CD4-positive, alpha-beta T cell (primary cell): ENCODE results near the gene NFKB1. TPM values are rescaled to one million over a fixed set of nuclear protein-coding genes. Genes with fewer than 3 reads are reported as not detected.

Source experiments
- ATAC-seq: fragments of 200-7000 bp; cut with Tn5 transposase; one replicate; pipeline ENCODE4 v1.10.0; 2022; ENCODE audit warnings: mild to moderate bottlenecking; ENCODE audit not compliant: poor library complexity
- CTCF ChIA-PET: fragments of 350-600 bp; sonication (Branson Sonifier 250); formaldehyde crosslinking; loops from one replicate; lab custom pipeline; 2021; ENCODE audit warnings: antibody characterized with exemption, inconsistent platforms; lab: Charles Lee
- POLR2A ChIA-PET: fragments of 350-600 bp; sonication (Branson Sonifier 250); formaldehyde crosslinking; loops from one replicate; lab custom pipeline; 2021; ENCODE audit warnings: antibody characterized with exemption, inconsistent platforms; lab: Charles Lee
- DNase-seq, 14 experiments: peaks; one replicate each; pipeline ENCODE4 v3.0.0-alpha.2; 2013 to 2020; ENCODE audit warnings: mixed read lengths in 2 of 14
- H3K27ac ChIP-seq, 2 donors: one replicate each; pipeline versions ENCODE4 v1.5.1 to v1.7.0; 2013; ENCODE audit warnings: low read length in 2 of 2, low read depth in 1 of 2, mild to moderate bottlenecking in 1 of 2
- H3K27me3 ChIP-seq, 2 experiments: 1 replicate in 1 of 2; 2 replicates in 1 of 2; pipeline versions ENCODE4 v1.6.1 to v1.7.0; 2013; ENCODE audit warnings: low read length in 2 of 2, control low read depth in 1 of 2, mild to moderate bottlenecking in 1 of 2, moderate library complexity in 1 of 2; ENCODE audit not compliant: insufficient read depth in 2 of 2, control insufficient read depth in 1 of 2
- H3K36me3 ChIP-seq: one replicate; pipeline ENCODE4 v1.6.1; 2013; ENCODE audit warnings: low read length, control low read depth; ENCODE audit not compliant: insufficient read depth
- H3K4me1 ChIP-seq: one replicate; pipeline ENCODE4 v1.6.1; 2013; ENCODE audit warnings: low read length, control low read depth; ENCODE audit not compliant: insufficient read depth
- H3K4me3 ChIP-seq: one replicate; pipeline ENCODE4 v1.5.1; 2013; ENCODE audit warnings: mild to moderate bottlenecking, low read length, moderate library complexity
- H3K9me3 ChIP-seq, 2 experiments: 1 replicate in 1 of 2; 2 replicates in 1 of 2; pipeline versions ENCODE4 v1.6.1 to v1.7.0; 2013; ENCODE audit warnings: low read length in 2 of 2, mild to moderate bottlenecking in 2 of 2, control low read depth in 1 of 2, moderate library complexity in 1 of 2; ENCODE audit not compliant: control insufficient read depth in 1 of 2, insufficient read depth in 1 of 2
- H3K27ac Mint-ChIP-seq: one replicate; pipeline ENCODE4 v1.8.0; 2020; ENCODE audit warnings: mixed read lengths
- H3K27me3 Mint-ChIP-seq: one replicate; pipeline ENCODE4 v1.8.0; 2021; ENCODE audit warnings: mixed read lengths
- H3K36me3 Mint-ChIP-seq: one replicate; pipeline ENCODE4 v1.8.0; 2021; ENCODE audit warnings: low read depth, mixed read lengths
- H3K4me1 Mint-ChIP-seq: one replicate; pipeline ENCODE4 v1.8.0; 2021; ENCODE audit warnings: low read depth, mixed read lengths
- H3K4me3 Mint-ChIP-seq: one replicate; pipeline ENCODE4 v1.8.0; 2020; ENCODE audit warnings: mild to moderate bottlenecking, mixed read lengths
- H3K9me3 Mint-ChIP-seq: one replicate; pipeline ENCODE4 v1.8.0; 2020; ENCODE audit warnings: mixed read lengths
- intact Hi-C, 2 experiments: fragments of 100-400 bp; cut with DNase I in 1 of 2; cut with micrococcal nuclease in 1 of 2; formaldehyde crosslinking; loops; one replicate each; pipeline versions ENCODE4 v1.15.1 to v1.9.0; 2023 to 2025; cut with DNase I, micrococcal nuclease
- total RNA-seq, 174 experiments: library from RNA in 2 of 174; stranded (reverse) in 2 of 174; gene quantifications; one replicate each; pipeline ENCODE4 v1.2.3 and lab custom pipeline; 2021 to 2026
- TF ChIP-seq, protein P1 (sequence below): fragments of 200-600 bp; IDR thresholded peaks from one replicate; pipeline ENCODE4 v1.8.0; 2022; ENCODE audit warnings: antibody characterized with exemption, mild to moderate bottlenecking

NFKB1 gene
- total RNA-seq, 2 experiments from 2014 or later = 134 TPM

DNA sequence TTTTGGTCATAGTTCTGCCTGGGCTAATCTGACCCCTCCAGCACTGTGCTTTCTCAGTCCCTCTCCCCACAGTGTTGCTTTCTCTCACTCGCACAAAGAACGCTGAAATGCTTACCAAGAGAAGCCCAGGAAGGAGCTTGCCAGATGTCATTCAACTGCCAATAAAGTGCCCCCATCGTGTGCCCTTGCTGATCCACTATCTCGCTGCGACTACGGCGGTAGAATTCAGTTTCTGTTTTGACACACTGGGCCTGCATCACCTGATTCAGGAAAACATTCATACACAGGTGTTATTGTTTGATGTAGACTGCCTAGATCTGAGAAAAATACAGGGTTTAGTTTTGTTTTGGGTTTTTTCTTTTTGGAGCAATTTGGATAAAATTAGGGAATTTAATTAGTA, 138.4 kb downstream of the NFKB1 start:
- intact Hi-C loops = no loop called here
- CTCF ChIA-PET = no interaction called here
- DNase-seq (peak in 3 of 14 experiments; percentile 26 to 53 (median 32)), ATAC-seq (peak; percentile 68)
- H3K27me3 ChIP-seq = no peaks in the 10 kb centered on the region
- H3K9me3 Mint-ChIP-seq = no peaks in the 10 kb centered on the region
- H3K4me1 ChIP-seq = peaks cover 3% of the 10 kb centered on the region
- peaks cover 56% of the 10 kb centered on the region for H3K36me3 Mint-ChIP-seq
- H3K4me3 Mint-ChIP-seq = peak overlapping the region; percentile 53
- TF ChIP-seq, protein P1, sequence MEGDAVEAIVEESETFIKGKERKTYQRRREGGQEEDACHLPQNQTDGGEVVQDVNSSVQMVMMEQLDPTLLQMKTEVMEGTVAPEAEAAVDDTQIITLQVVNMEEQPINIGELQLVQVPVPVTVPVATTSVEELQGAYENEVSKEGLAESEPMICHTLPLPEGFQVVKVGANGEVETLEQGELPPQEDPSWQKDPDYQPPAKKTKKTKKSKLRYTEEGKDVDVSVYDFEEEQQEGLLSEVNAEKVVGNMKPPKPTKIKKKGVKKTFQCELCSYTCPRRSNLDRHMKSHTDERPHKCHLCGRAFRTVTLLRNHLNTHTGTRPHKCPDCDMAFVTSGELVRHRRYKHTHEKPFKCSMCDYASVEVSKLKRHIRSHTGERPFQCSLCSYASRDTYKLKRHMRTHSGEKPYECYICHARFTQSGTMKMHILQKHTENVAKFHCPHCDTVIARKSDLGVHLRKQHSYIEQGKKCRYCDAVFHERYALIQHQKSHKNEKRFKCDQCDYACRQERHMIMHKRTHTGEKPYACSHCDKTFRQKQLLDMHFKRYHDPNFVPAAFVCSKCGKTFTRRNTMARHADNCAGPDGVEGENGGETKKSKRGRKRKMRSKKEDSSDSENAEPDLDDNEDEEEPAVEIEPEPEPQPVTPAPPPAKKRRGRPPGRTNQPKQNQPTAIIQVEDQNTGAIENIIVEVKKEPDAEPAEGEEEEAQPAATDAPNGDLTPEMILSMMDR = no peak
- peak overlapping the region; percentile 71 for H3K27ac Mint-ChIP-seq
- H3K27me3 Mint-ChIP-seq = no peaks in the 10 kb centered on the region
- no peak overlapping the region for H3K4me3 ChIP-seq
- H3K4me1 Mint-ChIP-seq = peaks cover 6% of the 10 kb centered on the region
- no peaks in the 10 kb centered on the region for H3K9me3 ChIP-seq
- POLR2A ChIA-PET = interaction anchor here (1.2 kb wide), 1 partner anchor 9 kb away, joined by 7 read pairs; no protein-coding TSS in a partner anchor
- no peak overlapping the region for H3K27ac ChIP-seq
- peaks cover 13% of the 10 kb centered on the region for H3K36me3 ChIP-seq

DNA sequence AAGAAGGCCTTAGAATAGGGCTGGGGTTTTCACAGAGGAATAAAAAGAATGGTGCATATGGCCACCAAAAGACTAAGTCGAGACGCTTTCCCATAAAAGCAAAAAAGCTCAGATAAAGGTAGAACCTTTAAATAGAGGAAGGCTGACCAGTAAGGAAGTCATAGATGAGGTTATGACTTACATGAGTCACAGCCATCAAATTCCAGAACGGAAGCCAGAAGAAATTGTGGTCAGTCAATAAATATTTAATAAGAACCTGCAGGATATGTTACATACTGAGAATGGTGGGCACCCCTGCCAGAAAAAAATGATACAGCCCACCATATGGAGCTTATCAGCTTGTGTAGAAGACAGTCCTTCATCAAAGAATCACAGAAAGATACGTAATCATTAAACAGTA, 139.5 kb downstream of the NFKB1 start:
- H3K9me3 Mint-ChIP-seq = no peaks in the 10 kb centered on the region
- no peak overlapping the region for H3K4me3 Mint-ChIP-seq
- H3K27ac Mint-ChIP-seq = no peak overlapping the region
- H3K4me1 Mint-ChIP-seq = peaks cover 6% of the 10 kb centered on the region
- H3K27me3 Mint-ChIP-seq = no peaks in the 10 kb centered on the region
- Histone ChIP-seq H3K4me1 (no peaks in the 10 kb centered on the region), H3K27ac (no peak overlapping the region), H3K4me3 (no peak overlapping the region), H3K36me3 (peaks cover 11% of the 10 kb centered on the region), H3K27me3 (no peaks in the 10 kb centered on the region), H3K9me3 (no peaks in the 10 kb centered on the region)
- DNase-seq (no peak), ATAC-seq (no peak)
- intact Hi-C loops = no loop called here
- TF ChIP-seq, protein P1 = no peak
- POLR2A ChIA-PET = interaction anchor here (0.6 to 1.1 kb wide), 2 partner anchors 10 to 364 kb away, joined by 3 read pairs; no protein-coding TSS in a partner anchor
- CTCF ChIA-PET = no interaction called here
- H3K36me3 Mint-ChIP-seq = peaks cover 57% of the 10 kb centered on the region

DNA sequence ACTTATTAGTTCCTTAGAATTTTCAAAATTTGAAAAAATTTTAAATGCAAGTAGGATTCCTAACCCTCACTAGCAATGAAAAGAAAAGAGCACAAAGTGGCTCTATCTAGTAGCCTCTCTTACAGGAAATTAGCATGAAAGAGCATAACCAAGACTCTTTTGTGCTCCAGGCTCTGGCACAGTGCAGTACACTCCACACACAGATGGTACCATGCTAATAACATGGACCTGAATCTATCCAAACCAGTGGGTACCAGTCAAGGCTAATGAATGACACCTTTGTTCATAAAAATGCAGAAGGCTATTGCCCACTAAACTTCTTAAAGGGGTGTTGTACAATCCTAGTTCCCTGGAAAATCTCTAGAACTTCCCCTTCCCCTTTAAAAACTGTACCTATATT, 140.6 kb downstream of the NFKB1 start:
- no peaks in the 10 kb centered on the region for H3K9me3 Mint-ChIP-seq
- ATAC-seq (no peak), DNase-seq (no peak)
- intact Hi-C loops = no loop called here
- no peaks in the 10 kb centered on the region for H3K27me3 ChIP-seq
- no peak overlapping the region for H3K27ac Mint-ChIP-seq
- H3K4me1 ChIP-seq = no peaks in the 10 kb centered on the region
- peaks cover 54% of the 10 kb centered on the region for H3K36me3 Mint-ChIP-seq
- no peaks in the 10 kb centered on the region for H3K9me3 ChIP-seq
- ChIA-PET POLR2A (interaction anchor here (1.1 kb wide), 1 partner anchor 11 kb away, joined by 3 read pairs; no protein-coding TSS in a partner anchor), CTCF (no interaction called here)
- H3K4me1 Mint-ChIP-seq = peaks cover 14% of the 10 kb centered on the region
- H3K27me3 Mint-ChIP-seq = no peaks in the 10 kb centered on the region
- H3K27ac ChIP-seq = no peak overlapping the region
- TF ChIP-seq, protein P1 = no peak
- H3K4me3 ChIP-seq = no peak overlapping the region
- H3K36me3 ChIP-seq = peaks cover 5% of the 10 kb centered on the region
- no peak overlapping the region for H3K4me3 Mint-ChIP-seq
